HPDE6-E6E7 (cell line): ENCODE measurements around the gene KTN1.

Experiments used
- DNase-seq: peaks from one replicate; pipeline ENCODE4 v3.0.0; 2011; ENCODE audit warnings: missing footprints; ENCODE audit errors: extremely low spot score

The KTN1 gene

DNA sequence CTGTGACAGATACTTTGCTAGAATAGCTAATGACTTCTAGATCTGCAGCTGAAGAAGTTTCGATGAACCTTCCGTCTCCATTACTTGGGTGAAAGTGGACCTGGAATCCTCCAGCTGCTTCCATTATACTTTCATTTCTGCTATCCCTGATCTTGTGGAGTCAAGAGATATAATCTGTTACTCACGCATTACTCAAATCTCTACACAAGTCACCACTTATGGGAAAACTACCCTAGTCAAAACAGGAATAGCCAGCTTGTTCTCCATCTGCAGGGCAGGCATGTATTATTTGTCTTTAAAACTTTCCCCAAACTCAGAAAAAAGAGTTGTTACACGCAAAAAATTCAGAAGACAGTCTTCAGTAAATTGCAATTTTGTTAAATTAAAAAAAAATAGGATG is 2.8 kb upstream of the KTN1 start:
- no peak for DNase-seq

DNA sequence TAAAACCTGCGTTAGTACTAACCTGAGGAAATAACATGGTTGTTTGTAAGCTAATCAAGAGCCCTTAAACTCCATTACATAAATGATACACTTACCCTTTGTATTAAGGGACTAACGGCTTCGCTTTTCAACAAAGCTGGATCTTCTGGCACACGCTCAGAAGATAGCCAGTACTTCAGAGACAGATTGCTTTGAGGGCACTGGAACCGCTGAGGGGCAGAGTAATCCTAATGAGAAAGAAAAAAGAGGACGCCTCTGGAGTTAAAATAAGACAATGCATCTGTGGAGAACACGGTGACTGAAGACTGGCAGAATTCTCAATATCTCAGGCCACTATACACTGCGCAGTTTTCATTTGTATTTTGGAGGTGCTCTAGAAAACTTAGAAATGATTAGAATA is 1.5 kb upstream of the KTN1 start:
- DNase-seq, result no peak

- DNase-seq, result no peak
Observed at GRCh38 chr14:55580470-55581341, 699 bp downstream of the KTN1 start.

DNA sequence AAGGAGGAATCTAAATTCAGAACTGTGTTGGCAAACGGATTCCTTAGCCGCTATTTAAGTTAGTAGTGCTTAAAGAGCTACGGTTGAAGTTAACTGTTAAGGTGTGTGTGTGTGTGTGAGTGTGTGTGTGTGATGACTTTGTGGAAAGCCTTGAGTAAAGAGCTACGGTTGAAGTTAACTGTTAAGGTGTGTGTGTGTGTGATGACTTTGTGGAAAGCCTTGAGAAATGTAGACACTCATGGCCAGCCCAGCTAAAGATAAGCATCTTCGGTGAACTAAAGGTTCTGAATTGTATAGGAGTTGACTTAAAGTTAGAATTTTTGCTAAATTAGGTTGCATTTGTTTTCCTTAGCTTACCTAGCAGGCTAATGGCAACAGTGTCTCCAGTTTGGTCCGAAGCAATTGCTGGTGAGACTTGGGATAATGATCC is 1.4 kb downstream of the KTN1 start:
- DNase-seq, result no peak

DNA sequence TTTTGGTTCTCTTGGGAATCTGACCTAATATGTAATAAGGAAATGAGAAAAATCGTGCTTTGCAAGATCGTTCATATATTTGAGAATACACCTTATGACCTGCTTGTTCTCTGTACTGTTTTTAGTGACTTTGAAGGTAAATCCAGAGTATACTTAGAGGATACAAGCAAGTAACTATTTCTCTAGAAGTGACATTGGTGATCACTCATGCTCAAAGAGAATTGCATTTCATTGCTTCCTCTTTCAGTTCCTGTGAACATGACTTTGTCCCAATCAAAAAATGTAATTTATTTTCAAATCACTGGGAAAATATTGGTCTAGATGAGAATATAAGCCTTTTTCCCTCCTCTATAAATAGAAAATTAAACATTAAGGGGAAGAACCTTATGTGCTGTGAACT is 2.7 kb downstream of the KTN1 start:
- no peak for DNase-seq

DNA sequence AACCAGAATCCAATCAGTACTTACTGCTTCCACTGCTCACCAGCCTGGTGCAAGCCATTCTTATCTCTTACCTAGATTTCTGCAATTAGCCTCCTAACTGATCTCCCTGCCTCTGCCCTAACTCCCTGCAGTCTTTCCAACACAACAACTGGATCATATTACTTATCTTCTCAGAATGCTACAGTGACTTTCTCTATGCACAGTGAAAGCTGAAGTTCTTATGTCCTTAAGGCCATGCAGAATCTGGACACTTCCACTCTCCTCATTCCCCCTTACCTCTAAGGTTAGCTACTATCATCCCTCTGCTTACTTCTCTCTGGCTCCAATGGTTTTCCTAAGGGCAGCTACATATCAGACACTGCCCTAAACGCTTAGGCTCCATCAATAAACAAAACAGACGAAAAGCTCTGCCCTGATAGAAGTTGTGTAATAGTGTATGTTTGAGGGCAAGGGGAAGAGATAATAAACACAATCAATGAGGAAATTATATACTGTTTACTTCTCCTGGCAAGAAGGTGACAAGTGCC is 4.0 kb downstream of the KTN1 start:
- DNase-seq, result no peak

DNA sequence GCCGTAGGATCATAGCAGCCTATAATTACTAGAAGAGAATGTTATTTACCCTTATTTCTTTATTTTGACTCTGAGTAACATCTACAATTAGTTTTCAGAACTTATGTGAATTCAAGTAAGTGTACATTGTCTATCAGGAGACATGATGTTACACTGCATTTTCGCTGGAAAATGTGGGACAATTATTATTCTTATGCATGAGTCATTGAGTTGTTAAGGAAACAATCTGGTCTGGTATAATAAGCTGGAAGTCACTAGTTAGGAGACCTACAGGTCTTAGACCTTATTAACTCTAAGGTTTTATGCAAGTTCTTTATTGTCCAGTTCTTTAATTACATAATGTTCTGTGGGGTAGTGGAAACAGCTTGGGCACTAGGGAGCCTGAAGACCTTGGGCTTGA is 5.8 kb downstream of the KTN1 start:
- no peak for DNase-seq

- DNase-seq, result no peak
Observed at GRCh38 chr14:55586411-55586810, 6.4 kb downstream of the KTN1 start.

DNA sequence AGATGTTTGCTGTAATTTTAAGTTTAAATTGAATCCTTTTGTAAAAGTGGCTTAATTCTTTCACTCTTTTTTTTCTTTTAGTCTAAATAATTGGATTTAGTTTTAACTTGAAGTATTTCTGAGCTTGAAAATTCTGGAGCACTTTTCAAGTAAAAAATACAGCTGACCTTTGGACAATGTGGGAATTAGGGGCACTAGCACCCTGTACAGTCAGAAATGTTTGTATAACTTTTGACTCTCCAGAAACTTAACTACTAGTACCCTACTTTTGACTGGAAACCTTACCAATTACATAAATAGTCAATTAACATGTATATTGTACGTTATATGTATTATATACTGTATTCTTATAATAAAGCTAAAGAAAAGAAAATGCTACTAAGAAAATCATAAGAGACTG is 7.8 kb downstream of the KTN1 start:
- DNase-seq, result no peak

- no peak for DNase-seq
Observed at GRCh38 chr14:55588259-55588699, 8.3 kb downstream of the KTN1 start.

DNA sequence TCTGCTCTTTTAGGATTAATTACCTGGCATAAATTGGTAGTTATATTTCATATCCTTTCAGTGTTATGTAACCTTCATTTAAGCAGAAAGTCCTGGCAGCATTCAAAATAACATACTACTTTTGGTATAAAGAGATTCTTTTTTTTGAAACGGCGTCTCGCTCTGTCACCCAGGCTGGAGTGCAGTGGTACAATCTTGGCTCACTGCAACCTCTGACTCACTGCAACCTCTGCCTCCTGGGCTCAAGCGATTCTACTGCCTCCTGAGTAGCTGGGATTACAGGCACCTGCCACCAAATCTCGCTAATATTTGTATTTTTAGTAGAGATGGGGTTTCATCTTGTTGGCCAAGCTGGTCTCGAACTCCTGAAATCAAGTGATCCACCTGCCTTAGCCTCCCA is 9.2 kb downstream of the KTN1 start:
- DNase-seq, result no peak

- no peak for DNase-seq
Observed at GRCh38 chr14:55592436-55592835, 12.4 kb downstream of the KTN1 start.

DNA sequence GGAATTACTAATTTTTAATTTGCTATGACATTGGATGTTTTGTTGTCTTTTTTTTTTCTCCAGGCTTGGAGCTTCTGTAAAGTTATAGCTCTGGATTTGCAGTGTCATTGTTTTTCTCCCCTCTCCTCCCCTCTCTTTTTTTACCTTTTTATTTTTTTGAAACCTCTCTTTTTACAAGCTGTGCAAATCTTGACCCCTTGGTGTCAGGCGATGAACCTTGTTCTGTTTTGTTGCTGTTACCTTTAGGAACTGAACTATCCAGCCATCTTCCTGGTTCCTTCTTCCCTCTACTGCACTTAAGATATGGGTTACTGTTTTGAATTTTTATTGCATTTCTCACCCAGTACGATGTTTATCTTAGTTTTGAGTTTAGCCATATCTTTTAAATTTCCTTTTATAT is 13.7 kb downstream of the KTN1 start:
- DNase-seq, result no peak

DNA sequence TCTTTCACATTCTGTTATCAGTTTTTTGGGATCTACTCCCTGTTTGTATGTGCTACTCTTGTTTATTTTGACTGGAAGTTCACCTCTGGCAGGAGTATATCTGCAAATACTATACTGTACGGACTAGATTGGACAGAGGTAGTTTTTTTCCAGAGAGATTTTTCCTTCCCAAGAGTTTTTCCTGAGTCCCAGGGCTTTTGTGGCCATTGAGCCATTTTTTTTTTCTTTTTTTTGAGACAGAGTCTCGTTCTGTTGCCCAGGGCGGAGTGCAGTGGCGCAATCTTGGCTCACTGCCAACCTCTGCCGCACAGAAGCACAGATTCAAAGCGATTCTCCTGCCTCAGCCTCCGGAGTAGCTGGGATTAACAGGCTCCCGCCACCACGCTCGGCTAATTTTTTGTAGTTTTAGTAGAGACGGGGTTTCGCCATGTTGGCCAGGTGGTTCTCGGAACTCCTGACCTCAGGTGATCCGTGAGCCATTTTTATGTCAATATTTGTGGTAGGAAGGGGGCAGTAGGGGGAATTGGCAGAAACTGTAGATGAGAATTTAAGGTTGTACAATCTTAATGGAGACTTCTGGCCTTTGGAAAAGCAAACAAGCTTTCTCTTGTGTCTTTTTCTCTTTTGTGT is 19.4 kb downstream of the KTN1 start:
- no peak for DNase-seq

GRCh38 chr14:55600784-55601561 is 21.0 kb downstream of the KTN1 start:
- DNase-seq, result no peak

DNA sequence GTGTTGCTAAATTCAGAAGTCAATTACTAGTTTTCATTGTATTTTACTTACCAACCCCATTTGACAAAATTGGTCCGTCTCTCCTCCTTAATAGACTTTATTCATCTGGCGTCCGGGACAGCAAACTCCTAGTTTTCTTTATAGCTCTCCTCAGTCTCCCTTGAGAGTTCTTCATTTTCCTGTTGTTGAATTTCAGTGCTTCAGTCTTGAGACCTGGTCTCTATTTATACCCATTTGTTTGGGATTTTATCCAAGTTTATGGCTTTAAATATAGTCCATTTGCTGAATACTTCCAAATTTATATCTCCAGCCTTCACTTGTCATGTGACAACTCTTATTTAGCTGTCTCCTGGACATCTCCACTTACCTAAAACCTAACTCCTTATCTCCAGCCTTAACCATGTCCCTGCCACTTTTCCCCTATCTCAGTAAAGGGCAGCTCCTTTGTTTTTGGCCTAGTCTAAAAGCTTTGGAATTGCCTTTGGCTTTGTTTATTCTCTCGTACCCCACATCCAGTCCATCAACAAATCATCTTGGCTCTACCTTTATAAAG is 23.5 kb downstream of the KTN1 start:
- DNase-seq, result no peak

DNA sequence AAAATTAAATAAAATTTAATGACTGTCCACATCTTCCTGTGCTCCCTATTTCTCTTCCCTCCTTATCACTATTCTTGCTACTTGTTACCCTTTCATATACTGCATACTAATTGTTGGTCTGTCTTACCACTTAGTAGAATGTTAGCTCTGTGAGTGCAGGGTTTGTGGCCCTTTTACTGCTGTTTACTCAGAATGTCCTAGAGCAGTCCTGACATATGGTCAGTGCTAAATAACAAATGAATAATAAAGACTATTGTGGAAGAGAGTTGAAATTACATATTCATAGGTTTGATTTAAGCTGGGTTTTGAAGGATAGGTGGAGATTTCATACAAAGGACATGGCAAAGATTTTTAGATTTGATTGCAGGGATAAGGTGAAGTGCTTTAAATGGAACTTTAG is 24.5 kb downstream of the KTN1 start:
- no peak for DNase-seq

DNA sequence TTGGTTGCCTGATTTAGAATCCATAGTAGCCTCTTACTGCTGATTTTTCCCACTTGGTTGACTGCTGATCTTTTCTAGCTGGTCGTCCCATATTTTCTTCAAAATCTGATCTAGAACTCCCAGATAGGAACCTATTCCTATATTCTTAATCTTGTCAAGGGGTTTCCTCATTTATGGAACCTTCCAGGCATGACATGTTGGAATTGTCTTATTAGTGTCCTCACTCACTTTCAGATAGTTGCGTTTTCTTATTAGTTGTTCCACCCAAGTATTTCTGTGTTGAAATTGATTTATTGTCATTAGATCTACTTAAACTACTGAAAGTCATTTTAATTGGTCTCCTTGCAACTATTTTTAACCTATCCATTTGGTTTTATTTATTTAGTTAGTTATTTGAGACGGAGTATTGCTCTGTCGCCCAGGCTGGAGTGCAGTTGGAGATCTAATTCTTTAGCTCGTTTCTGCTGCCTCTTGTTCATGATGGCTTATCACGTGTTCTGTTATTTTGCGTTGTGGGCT is 25.0 kb downstream of the KTN1 start:
- no peak for DNase-seq

DNA sequence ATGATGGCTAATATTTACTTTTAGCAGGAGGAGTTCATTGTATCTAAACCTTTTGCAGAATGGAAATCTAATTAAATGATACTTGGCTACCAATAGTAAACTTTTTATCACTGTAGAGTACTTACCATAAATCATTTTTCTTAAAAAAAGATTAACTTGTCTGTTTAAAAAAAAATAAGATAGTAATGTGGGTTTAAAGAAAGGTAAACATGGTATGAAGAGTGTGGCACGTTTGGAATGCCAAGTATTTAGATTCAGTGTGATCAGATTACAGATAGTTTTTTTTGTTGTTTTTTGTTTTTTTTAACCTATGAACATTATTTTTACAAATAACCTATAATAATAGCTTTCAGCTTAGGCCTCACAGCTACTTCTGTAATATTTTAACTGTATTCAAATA is 25.8 kb downstream of the KTN1 start:
- DNase-seq, result no peak

GRCh38 chr14:55607386-55607785 is 27.4 kb downstream of the KTN1 start:
- no peak for DNase-seq

DNA sequence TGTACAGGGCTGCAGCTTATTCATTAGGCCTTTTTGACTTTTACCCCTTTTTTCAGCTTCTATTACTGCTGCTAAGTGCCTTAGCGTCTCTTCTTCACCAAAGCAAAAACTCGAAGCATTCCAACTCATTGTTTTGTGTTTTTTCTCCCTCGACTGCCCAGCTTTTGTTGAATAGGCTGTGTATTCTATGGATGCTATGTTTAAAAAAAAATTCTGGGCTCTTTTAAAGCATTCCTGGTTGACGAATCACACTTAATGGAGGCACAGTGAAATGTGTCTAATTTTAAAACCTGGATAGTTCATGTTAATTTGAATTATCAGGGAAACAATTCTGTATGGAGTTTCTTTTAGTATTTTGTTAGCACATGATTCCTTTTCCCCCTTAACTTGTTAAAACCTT is 29.7 kb downstream of the KTN1 start:
- DNase-seq, result no peak
